Nephron (organoid): Measurements from ENCODE around the gene CHI3L2.

Experiments used
- H3K27ac Mint-ChIP-seq, 3 experiments: 2 replicates each; pipeline ENCODE4 v1.8.0; 2020; ENCODE audit warnings: mixed read lengths in 3 of 3, mild to moderate bottlenecking in 2 of 3, moderate library complexity in 1 of 3
- H3K27me3 Mint-ChIP-seq: 2 replicates; pipeline ENCODE4 v1.8.0; 2021; ENCODE audit warnings: low read depth, mild to moderate bottlenecking, moderate library complexity, mixed read lengths
- H3K36me3 Mint-ChIP-seq: 2 replicates; pipeline ENCODE4 v1.8.0; 2020; ENCODE audit warnings: low read depth, mixed read lengths
- H3K4me1 Mint-ChIP-seq: 2 replicates; pipeline ENCODE4 v1.8.0; 2020; ENCODE audit warnings: mixed read lengths
- H3K4me3 Mint-ChIP-seq, 3 experiments: 2 replicates each; pipeline ENCODE4 v1.8.0; 2020; ENCODE audit warnings: mild to moderate bottlenecking in 3 of 3, mixed read lengths in 3 of 3, moderate library complexity in 2 of 3
- H3K9me3 Mint-ChIP-seq: 2 replicates; pipeline ENCODE4 v1.8.0; 2020; ENCODE audit warnings: mixed read lengths
- TF ChIP-seq, protein P1 (sequence below), 3 experiments: fragments of 200-600 bp; sonication (generic); IDR thresholded peaks; one replicate each; pipeline ENCODE4 v1.5.0; 2021; ENCODE audit warnings: antibody characterized with exemption in 3 of 3; ENCODE audit not compliant: unreplicated experiment in 3 of 3

The CHI3L2 gene

DNA sequence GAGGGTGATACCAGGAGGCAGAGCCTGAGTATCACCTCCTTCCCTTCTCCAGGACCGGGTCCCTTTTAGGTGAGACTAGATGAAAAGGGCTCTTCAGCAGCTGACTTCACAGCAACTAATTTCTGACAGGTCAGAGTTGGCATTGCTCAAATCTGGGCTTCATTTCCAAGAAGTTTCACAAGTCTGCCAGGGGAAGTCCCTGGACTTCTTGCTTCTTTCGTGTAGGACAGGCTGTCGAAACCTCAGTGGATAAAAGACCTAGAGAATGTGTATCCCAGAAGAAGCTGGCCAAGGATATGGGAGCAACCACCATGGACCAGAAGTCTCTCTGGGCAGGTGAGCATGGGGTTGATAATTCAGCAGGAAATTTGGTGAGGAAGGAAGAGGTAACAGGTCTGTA, at the start of gene CHI3L2:
TSS of gene CHI3L2 (plus strand) at position 280 of the 400 bp plus-strand sequence. CDS start at position 297, 17 bp downstream.
- TF ChIP-seq, protein P1, sequence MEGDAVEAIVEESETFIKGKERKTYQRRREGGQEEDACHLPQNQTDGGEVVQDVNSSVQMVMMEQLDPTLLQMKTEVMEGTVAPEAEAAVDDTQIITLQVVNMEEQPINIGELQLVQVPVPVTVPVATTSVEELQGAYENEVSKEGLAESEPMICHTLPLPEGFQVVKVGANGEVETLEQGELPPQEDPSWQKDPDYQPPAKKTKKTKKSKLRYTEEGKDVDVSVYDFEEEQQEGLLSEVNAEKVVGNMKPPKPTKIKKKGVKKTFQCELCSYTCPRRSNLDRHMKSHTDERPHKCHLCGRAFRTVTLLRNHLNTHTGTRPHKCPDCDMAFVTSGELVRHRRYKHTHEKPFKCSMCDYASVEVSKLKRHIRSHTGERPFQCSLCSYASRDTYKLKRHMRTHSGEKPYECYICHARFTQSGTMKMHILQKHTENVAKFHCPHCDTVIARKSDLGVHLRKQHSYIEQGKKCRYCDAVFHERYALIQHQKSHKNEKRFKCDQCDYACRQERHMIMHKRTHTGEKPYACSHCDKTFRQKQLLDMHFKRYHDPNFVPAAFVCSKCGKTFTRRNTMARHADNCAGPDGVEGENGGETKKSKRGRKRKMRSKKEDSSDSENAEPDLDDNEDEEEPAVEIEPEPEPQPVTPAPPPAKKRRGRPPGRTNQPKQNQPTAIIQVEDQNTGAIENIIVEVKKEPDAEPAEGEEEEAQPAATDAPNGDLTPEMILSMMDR (IDR thresholded peaks at IDR 0.05; ENCODE audit: unreplicated experiment in 3 of 3) = no peak
- Mint-ChIP-seq H3K4me1 (peaks cover 21% of the 10 kb centered on the region), H3K27ac (peak within 1 kb of the TSS in 2 of 3 experiments; percentile 38 to 49), H3K4me3 (no peak within 1 kb of the TSS), H3K9me3 (no peaks in the 10 kb centered on the region), H3K27me3 (no peaks in the 10 kb centered on the region), H3K36me3 (no peaks in the 10 kb centered on the region)

GRCh38 chr1:111179968-111180533, 47.5 kb upstream of the CHI3L2 start:
- Mint-ChIP-seq H3K9me3 (no peaks in the 10 kb centered on the region), H3K4me1 (no peaks in the 10 kb centered on the region), H3K36me3 (peaks cover 60% of the 10 kb centered on the region), H3K27me3 (no peaks in the 10 kb centered on the region), H3K27ac (no peak overlapping the region), H3K4me3 (no peak overlapping the region)
- TF ChIP-seq, protein P1 (IDR thresholded peaks at IDR 0.05; ENCODE audit: unreplicated experiment in 3 of 3) = no peak

GRCh38 chr1:111182052-111182451, 45.5 kb upstream of the CHI3L2 start:
- Mint-ChIP-seq H3K36me3 (peaks cover 62% of the 10 kb centered on the region), H3K27me3 (no peaks in the 10 kb centered on the region), H3K4me3 (no peak overlapping the region), H3K4me1 (no peaks in the 10 kb centered on the region), H3K27ac (no peak overlapping the region), H3K9me3 (no peaks in the 10 kb centered on the region)
- TF ChIP-seq, protein P1 (IDR thresholded peaks at IDR 0.05; ENCODE audit: unreplicated experiment in 3 of 3) = no peak

- no peaks in the 10 kb centered on the region for H3K9me3 Mint-ChIP-seq
- H3K4me1 Mint-ChIP-seq = no peaks in the 10 kb centered on the region
- no peak overlapping the region for H3K27ac Mint-ChIP-seq
- peaks cover 67% of the 10 kb centered on the region for H3K36me3 Mint-ChIP-seq
- no peaks in the 10 kb centered on the region for H3K27me3 Mint-ChIP-seq
- TF ChIP-seq, protein P1 (IDR thresholded peaks at IDR 0.05; ENCODE audit: unreplicated experiment in 3 of 3) = no peak
- no peak overlapping the region for H3K4me3 Mint-ChIP-seq
Measured at GRCh38 chr1:111183308-111184069, 44.0 kb upstream of the CHI3L2 start.

- TF ChIP-seq, protein P1 (IDR thresholded peaks at IDR 0.05; ENCODE audit: unreplicated experiment in 3 of 3) = no peak
- Mint-ChIP-seq H3K9me3 (no peaks in the 10 kb centered on the region), H3K4me1 (no peaks in the 10 kb centered on the region), H3K36me3 (peaks cover 71% of the 10 kb centered on the region), H3K27me3 (no peaks in the 10 kb centered on the region), H3K4me3 (no peak overlapping the region), H3K27ac (no peak overlapping the region)
Measured at GRCh38 chr1:111184663-111185062, 42.9 kb upstream of the CHI3L2 start.
